PC-9 (cell line): ENCODE measurements around the gene CFHR2.

ENCODE experiments used
- CTCF ChIP-seq: fragments of 200-600 bp; sonication (generic); conservative IDR thresholded peaks from 2 replicates; pipeline ENCODE4 v1.6.1; 2017; ENCODE audit warnings: mixed run types, antibody characterized with exemption, mild to moderate bottlenecking, moderate library complexity
- EZH2 ChIP-seq: fragments of 200-600 bp; sonication (generic); IDR thresholded peaks from 2 replicates; pipeline ENCODE4 v1.8.0; 2017; ENCODE audit warnings: antibody characterized with exemption, low read depth

- no peak for TF ChIP-seq CTCF
- TF ChIP-seq EZH2, result no peak
These were observed 26.6 kb downstream of the CFHR2 start for GRCh38 chr1:196970182-196970581.
